Measurements from ENCODE around the gene CADM4. TPM values are rescaled to one million over a fixed set of nuclear protein-coding genes. Genes with fewer than 3 reads are reported as not detected.

Gene CADM4
- total and polyA plus RNA-seq, 9 of the 15 experiments (the other 6 are each of a cell fraction or from before 2014, with no cell fraction given): 0.03 to 4.6 (median 1.3) TPM

GRCh38 chr19:43624933-43625332, 14.7 kb downstream of the CADM4 start (continued):
- TF ChIP-seq, protein P1, sequence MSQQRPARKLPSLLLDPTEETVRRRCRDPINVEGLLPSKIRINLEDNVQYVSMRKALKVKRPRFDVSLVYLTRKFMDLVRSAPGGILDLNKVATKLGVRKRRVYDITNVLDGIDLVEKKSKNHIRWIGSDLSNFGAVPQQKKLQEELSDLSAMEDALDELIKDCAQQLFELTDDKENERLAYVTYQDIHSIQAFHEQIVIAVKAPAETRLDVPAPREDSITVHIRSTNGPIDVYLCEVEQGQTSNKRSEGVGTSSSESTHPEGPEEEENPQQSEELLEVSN (IDR thresholded peaks at IDR 0.05; ENCODE audit: borderline replicate concordance in 1 of 2, extremely low read depth in 1 of 2, insufficient read depth in 1 of 2, insufficient read length in 1 of 2, low read depth in 1 of 2, low read length in 1 of 2, poor library complexity in 1 of 2, severe bottlenecking in 1 of 2): peak in 1 of 2 experiments; percentile 49
- TF ChIP-seq CBFB (CRISPR knock-in tag; IDR thresholded peaks at IDR 0.05) (peak; percentile 29; the same call in 1 of the 2 replicates), HNRNPLL (IDR thresholded peaks at IDR 0.05; ENCODE audit: low read depth, low read length, poor library complexity, severe bottlenecking) (peak; percentile 49), ADNP (tag; IDR thresholded peaks at IDR 0.05) (peak; percentile 33; the same call in 1 of the 2 replicates), RAD21 (CRISPR knock-in tag; conservative IDR thresholded peaks at IDR 0.05 in 1 of 2, IDR thresholded peaks at IDR 0.05 in 1 of 2) (peak; percentile 38 to 67), RCOR1 (IDR thresholded peaks at IDR 0.05; ENCODE audit: borderline replicate concordance in 1 of 2, low read depth in 2 of 2, low read length in 2 of 2) (peak in 1 of 2 experiments; percentile 67; a peak in 2 of 4 replicates), CTCF (IDR thresholded peaks at IDR 0.05 in 2 of 3, conservative IDR thresholded peaks at IDR 0.05 in 1 of 3; ENCODE audit: insufficient read depth in 2 of 3, low read depth in 1 of 3, low read length in 3 of 3) (peak; percentile 66 to 81 (median 76))
- TF ChIP-seq, protein P2, sequence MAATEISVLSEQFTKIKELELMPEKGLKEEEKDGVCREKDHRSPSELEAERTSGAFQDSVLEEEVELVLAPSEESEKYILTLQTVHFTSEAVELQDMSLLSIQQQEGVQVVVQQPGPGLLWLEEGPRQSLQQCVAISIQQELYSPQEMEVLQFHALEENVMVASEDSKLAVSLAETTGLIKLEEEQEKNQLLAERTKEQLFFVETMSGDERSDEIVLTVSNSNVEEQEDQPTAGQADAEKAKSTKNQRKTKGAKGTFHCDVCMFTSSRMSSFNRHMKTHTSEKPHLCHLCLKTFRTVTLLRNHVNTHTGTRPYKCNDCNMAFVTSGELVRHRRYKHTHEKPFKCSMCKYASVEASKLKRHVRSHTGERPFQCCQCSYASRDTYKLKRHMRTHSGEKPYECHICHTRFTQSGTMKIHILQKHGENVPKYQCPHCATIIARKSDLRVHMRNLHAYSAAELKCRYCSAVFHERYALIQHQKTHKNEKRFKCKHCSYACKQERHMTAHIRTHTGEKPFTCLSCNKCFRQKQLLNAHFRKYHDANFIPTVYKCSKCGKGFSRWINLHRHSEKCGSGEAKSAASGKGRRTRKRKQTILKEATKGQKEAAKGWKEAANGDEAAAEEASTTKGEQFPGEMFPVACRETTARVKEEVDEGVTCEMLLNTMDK (IDR thresholded peaks at IDR 0.05; ENCODE audit: borderline replicate concordance, insufficient read depth, low read depth, low read length, poor library complexity, severe bottlenecking): peak; percentile 34
- TF ChIP-seq, protein P3, sequence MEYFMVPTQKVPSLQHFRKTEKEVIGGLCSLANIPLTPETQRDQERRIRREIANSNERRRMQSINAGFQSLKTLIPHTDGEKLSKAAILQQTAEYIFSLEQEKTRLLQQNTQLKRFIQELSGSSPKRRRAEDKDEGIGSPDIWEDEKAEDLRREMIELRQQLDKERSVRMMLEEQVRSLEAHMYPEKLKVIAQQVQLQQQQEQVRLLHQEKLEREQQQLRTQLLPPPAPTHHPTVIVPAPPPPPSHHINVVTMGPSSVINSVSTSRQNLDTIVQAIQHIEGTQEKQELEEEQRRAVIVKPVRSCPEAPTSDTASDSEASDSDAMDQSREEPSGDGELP (CRISPR knock-in tag; IDR thresholded peaks at IDR 0.05; ENCODE audit: borderline replicate concordance): peak; percentile 55; the same call in 1 of the 2 replicates
- TF ChIP-seq, protein P4, sequence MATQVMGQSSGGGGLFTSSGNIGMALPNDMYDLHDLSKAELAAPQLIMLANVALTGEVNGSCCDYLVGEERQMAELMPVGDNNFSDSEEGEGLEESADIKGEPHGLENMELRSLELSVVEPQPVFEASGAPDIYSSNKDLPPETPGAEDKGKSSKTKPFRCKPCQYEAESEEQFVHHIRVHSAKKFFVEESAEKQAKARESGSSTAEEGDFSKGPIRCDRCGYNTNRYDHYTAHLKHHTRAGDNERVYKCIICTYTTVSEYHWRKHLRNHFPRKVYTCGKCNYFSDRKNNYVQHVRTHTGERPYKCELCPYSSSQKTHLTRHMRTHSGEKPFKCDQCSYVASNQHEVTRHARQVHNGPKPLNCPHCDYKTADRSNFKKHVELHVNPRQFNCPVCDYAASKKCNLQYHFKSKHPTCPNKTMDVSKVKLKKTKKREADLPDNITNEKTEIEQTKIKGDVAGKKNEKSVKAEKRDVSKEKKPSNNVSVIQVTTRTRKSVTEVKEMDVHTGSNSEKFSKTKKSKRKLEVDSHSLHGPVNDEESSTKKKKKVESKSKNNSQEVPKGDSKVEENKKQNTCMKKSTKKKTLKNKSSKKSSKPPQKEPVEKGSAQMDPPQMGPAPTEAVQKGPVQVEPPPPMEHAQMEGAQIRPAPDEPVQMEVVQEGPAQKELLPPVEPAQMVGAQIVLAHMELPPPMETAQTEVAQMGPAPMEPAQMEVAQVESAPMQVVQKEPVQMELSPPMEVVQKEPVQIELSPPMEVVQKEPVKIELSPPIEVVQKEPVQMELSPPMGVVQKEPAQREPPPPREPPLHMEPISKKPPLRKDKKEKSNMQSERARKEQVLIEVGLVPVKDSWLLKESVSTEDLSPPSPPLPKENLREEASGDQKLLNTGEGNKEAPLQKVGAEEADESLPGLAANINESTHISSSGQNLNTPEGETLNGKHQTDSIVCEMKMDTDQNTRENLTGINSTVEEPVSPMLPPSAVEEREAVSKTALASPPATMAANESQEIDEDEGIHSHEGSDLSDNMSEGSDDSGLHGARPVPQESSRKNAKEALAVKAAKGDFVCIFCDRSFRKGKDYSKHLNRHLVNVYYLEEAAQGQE (IDR thresholded peaks at IDR 0.05; ENCODE audit: borderline replicate concordance): 0 out of 2 replicates have a peak, but pooled peaks have one; percentile 29
- TF ChIP-seq, protein P4 (CRISPR knock-in tag; IDR thresholded peaks at IDR 0.05; ENCODE audit: low read depth): no peak
